GM12878 (cell line): Measurements from ENCODE around the gene PRAC2. TPM values are rescaled to one million over a fixed set of nuclear protein-coding genes. Genes with fewer than 3 reads are reported as not detected.

ENCODE experiments used
- ATAC-seq: fragments of 200-7000 bp; cut with Tn5 transposase; 3 replicates; pipeline ENCODE4 v1.9.1; 2020; ENCODE audit warnings: mild to moderate bottlenecking, moderate library complexity
- BruUV-seq: library from RNA; stranded (reverse); fragments of 400-500 nt; replicated peaks from 2 replicates; lab custom pipeline; 2021; lab: Mats Ljungman, UMichigan
- CTCF ChIA-PET: fragments of 300-600 bp; sonication (Branson Sonifier 250); formaldehyde crosslinking; extraction: SDS; loops from one replicate; lab custom pipeline; 2021; ENCODE audit warnings: inconsistent platforms; lab: Yijun Ruan, JAX
- POLR2A ChIA-PET: fragments of 350-600 bp; formaldehyde crosslinking; extraction: SDS; loops from one replicate; lab custom pipeline; 2021; ENCODE audit warnings: inconsistent platforms; lab: Charles Lee
- RAD21 ChIA-PET: fragments of 300-600 bp; sonication (Branson Sonifier 250); formaldehyde crosslinking; loops from one replicate; lab custom pipeline; 2023; ENCODE audit warnings: antibody characterized with exemption; ENCODE audit not compliant: unreplicated experiment; lab: Charles Lee
- SMC1A ChIA-PET: fragments of 300-600 bp; sonication (Branson Sonifier 250); formaldehyde crosslinking; loops from one replicate; lab custom pipeline; 2023; ENCODE audit not compliant: unreplicated experiment, uncharacterized antibody; lab: Charles Lee
- DNase-seq: peaks from one replicate; pipeline ENCODE4 v3.0.0-alpha.2; 2011; ENCODE audit warnings: low read depth, low spot score
- FAIRE-seq: peaks from 3 replicates; lab custom pipeline; 2011; peaks lifted over from hg19 to GRCh38; lab: Jason Lieb, UNC
- H2AFZ ChIP-seq: 2 replicates; pipeline ENCODE4 v1.6.0; 2011; ENCODE audit warnings: low read depth, low read length, control low read depth; ENCODE audit not compliant: control insufficient read depth
- H3K27ac ChIP-seq: 2 replicates; pipeline ENCODE4 v1.5.1; 2011; ENCODE audit warnings: control low read depth; ENCODE audit not compliant: control insufficient read depth, insufficient read depth
- H3K27me3 ChIP-seq, 2 experiments: replicated peaks in 1 of 2; 2 replicates each; pipeline versions ENCODE4 v1.6.0 to v1.6.1; 2011; ENCODE audit warnings: low read length in 1 of 2; ENCODE audit not compliant: control insufficient read depth in 2 of 2, insufficient read depth in 2 of 2
- H3K36me3 ChIP-seq, 2 experiments: 2 replicates each; pipeline ENCODE4 v1.5.1; 2011; ENCODE audit warnings: low read length in 1 of 2; ENCODE audit not compliant: control insufficient read depth in 2 of 2, insufficient read depth in 2 of 2
- H3K4me1 ChIP-seq: 2 replicates; pipeline ENCODE4 v1.6.1; 2011; ENCODE audit warnings: mild to moderate bottlenecking, low read length, moderate library complexity, mixed read lengths; ENCODE audit not compliant: control insufficient read depth, insufficient read depth
- H3K4me2 ChIP-seq: 2 replicates; pipeline ENCODE4 v1.6.0; 2011; ENCODE audit warnings: control low read depth; ENCODE audit not compliant: control insufficient read depth, insufficient read depth
- H3K4me3 ChIP-seq: fragments of 200-600 bp; sonication (generic); 2 replicates; pipeline ENCODE4 v1.5.1; 2016
- H3K79me2 ChIP-seq: 2 replicates; pipeline ENCODE4 v1.6.0; 2011; ENCODE audit warnings: low read length; ENCODE audit not compliant: control insufficient read depth, insufficient read depth
- H3K9ac ChIP-seq: 2 replicates; pipeline ENCODE4 v1.8.0; 2011; ENCODE audit warnings: low read length, control low read depth, mixed read lengths; ENCODE audit not compliant: control insufficient read depth, insufficient read depth
- H3K9me3 ChIP-seq: replicated peaks from 3 replicates; pipeline ENCODE4 v1.5.1; 2011; ENCODE audit warnings: mild to moderate bottlenecking, low read length; ENCODE audit not compliant: control insufficient read depth, insufficient read depth
- H4K20me1 ChIP-seq: 2 replicates; pipeline ENCODE4 v1.6.0; 2011; ENCODE audit not compliant: control insufficient read depth, insufficient read depth
- BCL11A ChIP-seq: IDR thresholded peaks from 2 replicates; pipeline ENCODE4 v1.6.1; 2011; ENCODE audit warnings: low read depth, low read length
- BRCA1 ChIP-seq: IDR thresholded peaks from 2 replicates; pipeline ENCODE4 v1.6.1; 2011; ENCODE audit warnings: low read depth, low read length, improper control_type of control experiment
- CBFB ChIP-seq: IDR thresholded peaks from 2 replicates; pipeline ENCODE4 v1.6.1; 2016; ENCODE audit warnings: antibody characterized with exemption, low read depth
- CHD1 ChIP-seq: IDR thresholded peaks from 2 replicates; pipeline ENCODE4 v1.6.1; 2012; ENCODE audit warnings: low read depth, low read length, improper control_type of control experiment
- CHD2 ChIP-seq: IDR thresholded peaks from 2 replicates; pipeline ENCODE4 v1.6.1; 2011; ENCODE audit warnings: low read depth, low read length, improper control_type of control experiment, borderline replicate concordance
- CREB1 ChIP-seq: IDR thresholded peaks from 2 replicates; pipeline ENCODE4 v1.6.1; 2012; ENCODE audit warnings: low read depth, mild to moderate bottlenecking, inconsistent platforms
- DPF2 ChIP-seq: fragments of 450-650 bp; IDR thresholded peaks from 2 replicates; pipeline ENCODE4 v1.6.1; 2017; ENCODE audit warnings: mild to moderate bottlenecking
- ESRRA ChIP-seq: IDR thresholded peaks from 2 replicates; pipeline ENCODE4 v1.6.1; 2012; ENCODE audit warnings: mild to moderate bottlenecking, low read length, improper control_type of control experiment
- MTA3 ChIP-seq: IDR thresholded peaks from 2 replicates; pipeline ENCODE4 v1.6.1; 2012; ENCODE audit warnings: low read length, inconsistent platforms, borderline replicate concordance
- MYC ChIP-seq: IDR thresholded peaks from 2 replicates; pipeline ENCODE4 v1.6.1; 2011; ENCODE audit warnings: mild to moderate bottlenecking, low read length, moderate library complexity, inconsistent platforms; ENCODE audit not compliant: insufficient read depth, insufficient replicate concordance, insufficient read length, severe bottlenecking
- NBN ChIP-seq: fragments of 450-650 bp; IDR thresholded peaks from 2 replicates; pipeline ENCODE4 v1.6.1; 2016
- RB1 ChIP-seq: fragments of 450-650 bp; formaldehyde crosslinking; IDR thresholded peaks from 2 replicates; pipeline ENCODE4 v1.6.1; 2017; ENCODE audit warnings: mild to moderate bottlenecking, borderline replicate concordance
- SMAD1 ChIP-seq: fragments of 450-650 bp; IDR thresholded peaks from 2 replicates; pipeline ENCODE4 v1.6.1; 2018; ENCODE audit warnings: mild to moderate bottlenecking, low read depth; ENCODE audit not compliant: partially characterized antibody
- SMARCA5 ChIP-seq: fragments of 450-650 bp; IDR thresholded peaks from 2 replicates; pipeline ENCODE4 v1.6.1; 2017; ENCODE audit warnings: mild to moderate bottlenecking
- SUPT20H ChIP-seq: IDR thresholded peaks from 2 replicates; pipeline ENCODE4 v1.6.1; 2011; ENCODE audit warnings: low read depth, mild to moderate bottlenecking, low read length, moderate library complexity, borderline replicate concordance; ENCODE audit not compliant: control insufficient read depth
- TAF1 ChIP-seq: IDR thresholded peaks from 2 replicates; pipeline ENCODE4 v1.6.1; 2011; ENCODE audit warnings: mild to moderate bottlenecking, low read depth, low read length, borderline replicate concordance
- WGBS: methylation state at CpG from one replicate; pipeline ENCODE4 v1.1.6; 2016; ENCODE audit warnings: low lambda C conversion rate; ENCODE audit not compliant: insufficient replicate concordance, insufficient coverage; ENCODE audit errors: missing lambda C conversion rate; 5-methylcytosine and 5-hydroxymethylcytosine counted together
- in situ Hi-C: fragments of 300-500 bp; cut with MboI; formaldehyde crosslinking; loops from 9 replicates; pipeline ENCODE4 v1.14.3; 2018; ENCODE audit warnings: mixed read lengths
- intact Hi-C: fragments of 100-400 bp; cut with micrococcal nuclease; formaldehyde crosslinking; loops from one replicate; pipeline ENCODE4 v1.14.2; 2022; ENCODE audit not compliant: unreplicated experiment
- polyA plus RNA-seq, 11 experiments: library from polyadenylated mRNA; depleted of rRNA in 4 of 11; unstranded in 6 of 11; stranded (reverse) in 5 of 11; fragments of >200 nt; fragmentation: Nextera tagmentation in 4 of 11; fragmentation: Illumina TruSeq in 1 of 11; extraction: Ambion mirVana in 4 of 11; extraction: Trizol in 1 of 11; gene quantifications; 1 replicate in 1 of 11; 2 replicates in 10 of 11; pipeline versions ENCODE4 v1.2.1 to v1.2.3, GENCODE V29; 2011 to 2016; ENCODE audit warnings: inconsistent platforms in 2 of 11, missing spikeins in 2 of 11, low read depth in 1 of 11
- total RNA-seq, 4 experiments: library from RNA; depleted of rRNA in 3 of 4; stranded (reverse); fragments of >200 nt in 3 of 4; fragmentation: Illumina TruSeq in 1 of 4; extraction: Trizol in 1 of 4; gene quantifications; 2 replicates each; pipeline versions ENCODE4 v1.2.1 to v1.2.3, GENCODE V29; 2013 to 2021
- TF ChIP-seq, protein P1 (sequence below): fragments of 450-650 bp; IDR thresholded peaks from 2 replicates; pipeline ENCODE4 v1.6.1; 2016; ENCODE audit warnings: mild to moderate bottlenecking, moderate library complexity, borderline replicate concordance

The PRAC2 gene
- total and polyA plus RNA-seq, 10 of the 15 experiments (the other 5 are each of a cell fraction or from before 2014, with no cell fraction given) = 0.31 TPM; not detected in 9

DNA sequence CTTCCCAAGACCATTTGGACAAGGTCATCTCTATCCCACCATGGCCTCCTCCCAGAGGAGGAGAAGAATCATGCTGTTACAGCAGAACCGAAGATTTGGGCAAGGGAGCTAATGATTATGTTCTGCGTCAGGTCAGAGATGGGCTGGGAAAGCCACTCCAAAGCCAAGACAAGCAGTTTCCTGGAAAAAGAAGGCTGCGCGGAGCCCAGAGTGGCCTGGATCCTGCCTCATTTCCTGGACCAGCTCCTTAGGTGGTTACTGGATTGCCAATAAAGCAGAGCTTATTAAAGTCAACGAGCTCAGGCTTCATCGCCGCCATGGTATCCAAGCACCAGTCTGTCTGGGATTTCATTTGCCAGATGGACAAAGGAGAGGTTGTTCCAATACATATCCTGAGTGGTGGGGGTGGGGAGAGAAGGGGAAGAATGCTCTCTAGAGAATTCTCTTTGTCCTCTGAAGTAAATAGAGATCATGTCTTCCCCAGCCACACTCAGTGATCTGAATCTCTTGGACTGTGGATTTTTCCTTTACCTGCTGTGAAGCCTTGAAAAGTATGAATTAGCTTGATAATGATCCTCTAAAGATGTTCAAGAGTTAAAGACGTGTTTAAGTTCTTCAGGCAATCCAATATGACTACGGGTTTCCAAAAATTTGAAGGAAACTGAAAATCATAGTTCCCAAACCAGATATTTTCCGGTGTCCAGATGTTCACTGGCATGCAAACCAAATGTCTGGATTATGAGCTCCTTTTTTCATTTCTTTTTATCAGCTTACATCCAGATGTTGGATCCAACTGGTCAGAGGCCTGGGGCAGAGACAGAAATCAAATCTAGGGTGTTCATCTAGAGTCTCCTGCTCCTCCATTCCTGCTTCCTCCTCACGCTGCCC, 18.4 kb upstream of the PRAC2 start (continued):
- TF ChIP-seq ESRRA (no peak), SUPT20H (no peak), SMAD1 (no peak), CREB1 (no peak), DPF2 (no peak), CHD1 (no peak), BCL11A (no peak), BRCA1 (no peak)

DNA sequence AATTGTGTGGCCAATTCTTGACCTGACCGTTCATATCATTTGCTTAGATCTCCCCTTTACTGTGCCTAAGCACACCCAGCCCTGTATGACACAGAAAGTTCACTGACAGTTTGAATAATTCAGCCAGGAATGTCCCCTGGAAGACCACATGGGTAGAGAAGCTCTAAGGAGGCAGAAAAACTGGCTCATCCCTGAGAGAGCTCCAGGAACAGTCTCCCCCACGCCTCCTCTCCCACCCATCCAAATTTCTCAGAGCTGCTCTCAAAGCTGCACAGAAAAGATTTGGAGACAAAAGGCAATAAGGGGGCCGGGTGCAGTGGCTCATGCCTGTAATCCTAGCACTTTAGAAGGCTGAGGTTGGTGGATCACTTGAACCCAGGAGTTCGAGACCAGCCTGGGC, 11.9 kb upstream of the PRAC2 start:
- in situ Hi-C loops = no loop called here
- H3K9ac ChIP-seq = no peak overlapping the region
- intact Hi-C loops = no loop called here
- RAD21 ChIA-PET = no interaction called here
- no peak overlapping the region for H2AFZ ChIP-seq
- CTCF ChIA-PET = interaction anchor here (1.9 to 2.2 kb wide), 2 partner anchors 32 to 168 kb away, joined by 6 to 15 read pairs; no protein-coding TSS in a partner anchor
- H3K4me1 ChIP-seq = no peaks in the 10 kb centered on the region
- BruUV-seq = no TSS peak
- no peak for TF ChIP-seq DPF2
- no peak for TF ChIP-seq CBFB
- TF ChIP-seq SMARCA5 = no peak
- no peak for TF ChIP-seq NBN
- no peak for TF ChIP-seq MYC
- TF ChIP-seq TAF1 = no peak
- TF ChIP-seq MTA3 = no peak
- TF ChIP-seq, protein P1, sequence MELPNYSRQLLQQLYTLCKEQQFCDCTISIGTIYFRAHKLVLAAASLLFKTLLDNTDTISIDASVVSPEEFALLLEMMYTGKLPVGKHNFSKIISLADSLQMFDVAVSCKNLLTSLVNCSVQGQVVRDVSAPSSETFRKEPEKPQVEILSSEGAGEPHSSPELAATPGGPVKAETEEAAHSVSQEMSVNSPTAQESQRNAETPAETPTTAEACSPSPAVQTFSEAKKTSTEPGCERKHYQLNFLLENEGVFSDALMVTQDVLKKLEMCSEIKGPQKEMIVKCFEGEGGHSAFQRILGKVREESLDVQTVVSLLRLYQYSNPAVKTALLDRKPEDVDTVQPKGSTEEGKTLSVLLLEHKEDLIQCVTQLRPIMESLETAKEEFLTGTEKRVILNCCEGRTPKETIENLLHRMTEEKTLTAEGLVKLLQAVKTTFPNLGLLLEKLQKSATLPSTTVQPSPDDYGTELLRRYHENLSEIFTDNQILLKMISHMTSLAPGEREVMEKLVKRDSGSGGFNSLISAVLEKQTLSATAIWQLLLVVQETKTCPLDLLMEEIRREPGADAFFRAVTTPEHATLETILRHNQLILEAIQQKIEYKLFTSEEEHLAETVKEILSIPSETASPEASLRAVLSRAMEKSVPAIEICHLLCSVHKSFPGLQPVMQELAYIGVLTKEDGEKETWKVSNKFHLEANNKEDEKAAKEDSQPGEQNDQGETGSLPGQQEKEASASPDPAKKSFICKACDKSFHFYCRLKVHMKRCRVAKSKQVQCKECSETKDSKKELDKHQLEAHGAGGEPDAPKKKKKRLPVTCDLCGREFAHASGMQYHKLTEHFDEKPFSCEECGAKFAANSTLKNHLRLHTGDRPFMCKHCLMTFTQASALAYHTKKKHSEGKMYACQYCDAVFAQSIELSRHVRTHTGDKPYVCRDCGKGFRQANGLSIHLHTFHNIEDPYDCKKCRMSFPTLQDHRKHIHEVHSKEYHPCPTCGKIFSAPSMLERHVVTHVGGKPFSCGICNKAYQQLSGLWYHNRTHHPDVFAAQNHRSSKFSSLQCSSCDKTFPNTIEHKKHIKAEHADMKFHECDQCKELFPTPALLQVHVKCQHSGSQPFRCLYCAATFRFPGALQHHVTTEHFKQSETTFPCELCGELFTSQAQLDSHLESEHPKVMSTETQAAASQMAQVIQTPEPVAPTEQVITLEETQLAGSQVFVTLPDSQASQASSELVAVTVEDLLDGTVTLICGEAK = no peak
- no peak for TF ChIP-seq RB1
- TF ChIP-seq CHD2 = no peak
- H4K20me1 ChIP-seq = no peaks in the 10 kb centered on the region
- 1% methylated on average over 4 of the region's 4 CpGs for WGBS
- SMC1A ChIA-PET = interaction anchor here (1.0 kb wide), 1 partner anchor 21 kb away, joined by 3 read pairs; no protein-coding TSS in a partner anchor
- no peak for ATAC-seq
- no peak overlapping the region for H3K4me3 ChIP-seq
- H3K27ac ChIP-seq = no peak overlapping the region
- H3K4me2 ChIP-seq = no peak overlapping the region
- H3K9me3 ChIP-seq = no peaks in the 10 kb centered on the region
- POLR2A ChIA-PET = interaction anchor here (0.6 kb wide), 1 partner anchor 1950 kb away, joined by 4 read pairs; no protein-coding TSS in a partner anchor
- FAIRE-seq = no peak
- no peak for DNase-seq
- no peaks in the 10 kb centered on the region for H3K36me3 ChIP-seq
- H3K27me3 ChIP-seq = peaks cover under 1 to 4% of the 10 kb centered on the region in 2 experiments; a peak in 3 of 4 replicates
- H3K79me2 ChIP-seq = no peaks in the 10 kb centered on the region
